HG02759 (cell line): ENCODE results near the gene FBRSL1.
"Not testable (repeated sequence)": the region's sequence is repeated elsewhere in the genome, so short reads cannot be mapped to it uniquely, and the experiment has no call there.

Experiments used
- ATAC-seq: cut with Tn5 transposase; IDR thresholded peaks from one replicate; pipeline ENCODE4 v1.9.1; 2021; ENCODE audit warnings: mild to moderate bottlenecking, moderate library complexity; ENCODE audit not compliant: unreplicated experiment

FBRSL1 gene

GRCh38 chr12:132470397-132470796 lies 19.6 kb upstream of the FBRSL1 start:
- no peak for ATAC-seq

GRCh38 chr12:132471011-132471857 lies 18.7 kb upstream of the FBRSL1 start:
- ATAC-seq, result no peak

- ATAC-seq, result no peak
These were observed 18.1 kb upstream of the FBRSL1 start for GRCh38 chr12:132471858-132472255.

DNA sequence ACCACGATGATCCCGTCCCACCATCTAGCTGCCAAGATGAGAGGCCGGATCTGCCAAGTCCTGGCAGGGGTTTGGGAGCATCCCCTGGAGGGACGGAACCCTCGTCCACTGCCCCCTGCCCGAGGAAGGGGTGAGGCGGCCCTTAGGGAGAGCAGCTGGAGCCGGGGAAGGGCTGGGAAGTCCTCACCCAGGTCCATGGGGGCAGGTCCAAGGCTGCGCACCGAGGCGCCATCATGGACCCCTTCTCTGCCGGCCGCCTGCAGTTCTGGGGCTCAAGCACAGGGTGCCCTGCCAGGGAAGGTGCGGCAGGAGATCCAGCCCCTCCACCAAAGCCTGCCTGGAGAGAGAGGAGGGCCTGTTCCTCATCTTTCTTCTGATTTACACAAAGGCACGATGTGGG lies 17.6 kb upstream of the FBRSL1 start:
- ATAC-seq, result no peak

GRCh38 chr12:132474237-132474741 lies 15.7 kb upstream of the FBRSL1 start:
- ATAC-seq, result no peak

DNA sequence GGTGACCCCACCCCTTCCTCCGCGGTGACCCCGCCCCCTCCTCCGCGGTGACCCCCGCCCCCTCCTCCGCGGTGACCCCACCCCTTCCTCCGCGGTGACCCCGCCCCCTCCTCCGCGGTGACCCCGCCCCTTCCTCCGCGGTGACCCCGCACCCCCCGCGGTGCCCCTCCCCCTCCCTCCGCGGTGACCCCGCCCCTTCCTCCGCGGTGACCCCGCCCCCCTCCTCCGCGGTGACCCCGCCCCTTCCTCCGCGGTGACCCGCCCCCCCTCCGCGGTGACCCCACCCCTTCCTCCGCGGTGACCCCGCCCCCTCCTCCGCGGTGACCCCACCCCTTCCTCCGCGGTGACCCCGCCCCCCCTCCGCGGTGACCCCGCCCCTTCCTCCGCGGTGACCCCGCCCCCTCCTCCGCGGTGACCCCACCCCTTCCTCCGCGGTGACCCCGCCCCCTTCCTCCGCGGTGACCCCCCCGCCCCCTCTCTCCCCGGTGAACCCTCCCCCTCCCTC lies 15.1 kb upstream of the FBRSL1 start:
- not testable (repeated sequence) for ATAC-seq

DNA sequence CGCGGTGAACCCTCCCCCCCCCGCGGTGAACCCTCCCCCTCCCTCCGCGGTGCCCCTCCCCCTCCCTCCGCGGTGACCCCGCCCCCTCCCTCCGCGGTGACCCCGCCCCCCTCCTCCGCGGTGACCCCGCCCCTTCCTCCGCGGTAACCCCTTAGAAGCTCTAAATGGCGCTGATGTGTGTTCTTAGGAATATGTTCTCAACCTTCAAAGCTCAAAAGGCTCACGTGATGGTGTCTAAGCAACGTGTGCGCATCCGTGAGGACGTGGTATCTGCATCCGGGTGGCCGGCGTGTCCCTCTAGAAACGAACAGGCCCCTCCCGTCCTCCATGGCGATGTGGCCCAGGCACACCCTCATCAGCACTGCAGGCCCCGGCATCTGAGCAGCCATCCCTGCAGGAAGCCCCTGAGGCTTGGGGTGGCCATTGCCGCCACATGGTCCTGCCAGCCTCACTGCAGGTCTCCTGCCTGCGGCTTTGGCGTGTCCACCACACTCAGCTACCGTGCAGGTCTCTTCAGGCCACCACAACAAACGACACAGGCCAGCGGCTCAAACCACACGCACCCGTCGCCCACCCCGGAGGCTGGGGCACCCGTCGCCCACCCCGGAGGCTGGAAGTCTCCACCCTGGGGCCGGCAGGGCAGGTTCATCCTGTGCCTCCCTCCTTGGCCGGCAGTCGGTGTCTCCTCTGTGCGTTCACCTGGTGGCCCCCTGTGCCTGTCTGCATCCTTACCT lies 14.5 kb upstream of the FBRSL1 start:
- ATAC-seq, result no peak

GRCh38 chr12:132476038-132476414 lies 13.9 kb upstream of the FBRSL1 start:
- ATAC-seq, result no peak

GRCh38 chr12:132476421-132476820 lies 13.5 kb upstream of the FBRSL1 start:
- no peak for ATAC-seq

- no peak for ATAC-seq
These were observed 12.8 kb upstream of the FBRSL1 start for GRCh38 chr12:132477017-132477702.

- ATAC-seq, result no peak
These were observed 12.1 kb upstream of the FBRSL1 start for GRCh38 chr12:132477703-132478432.

GRCh38 chr12:132478433-132478803 lies 11.5 kb upstream of the FBRSL1 start:
- no peak for ATAC-seq

- ATAC-seq, result no peak
These were observed 11.1 kb upstream of the FBRSL1 start for GRCh38 chr12:132478845-132479244.

DNA sequence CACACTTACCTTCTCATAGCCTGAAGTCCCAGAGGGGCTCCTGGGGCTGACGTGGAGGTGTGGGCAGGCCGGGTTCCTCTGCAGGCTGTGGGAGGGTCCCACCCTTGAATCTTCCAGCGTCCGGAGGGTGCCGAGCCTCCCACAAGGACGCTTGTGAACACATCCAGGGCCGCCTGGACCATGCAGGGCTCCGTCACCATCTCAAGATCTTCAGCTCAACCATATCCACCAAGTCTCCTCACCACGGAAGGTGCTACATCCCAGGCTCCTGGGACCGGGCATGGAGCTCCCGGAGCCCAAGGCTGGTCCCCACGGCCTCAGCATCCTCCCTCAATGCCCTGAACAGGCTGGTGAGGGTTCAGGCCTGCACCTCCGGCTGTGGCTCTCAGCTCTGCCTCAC lies 10.7 kb upstream of the FBRSL1 start:
- no peak for ATAC-seq

- no peak for ATAC-seq
These were observed 9.9 kb upstream of the FBRSL1 start for GRCh38 chr12:132479938-132480622.

GRCh38 chr12:132480623-132481132 lies 9.3 kb upstream of the FBRSL1 start:
- ATAC-seq, result no peak

- no peak for ATAC-seq
These were observed 8.6 kb upstream of the FBRSL1 start for GRCh38 chr12:132481345-132481744.

DNA sequence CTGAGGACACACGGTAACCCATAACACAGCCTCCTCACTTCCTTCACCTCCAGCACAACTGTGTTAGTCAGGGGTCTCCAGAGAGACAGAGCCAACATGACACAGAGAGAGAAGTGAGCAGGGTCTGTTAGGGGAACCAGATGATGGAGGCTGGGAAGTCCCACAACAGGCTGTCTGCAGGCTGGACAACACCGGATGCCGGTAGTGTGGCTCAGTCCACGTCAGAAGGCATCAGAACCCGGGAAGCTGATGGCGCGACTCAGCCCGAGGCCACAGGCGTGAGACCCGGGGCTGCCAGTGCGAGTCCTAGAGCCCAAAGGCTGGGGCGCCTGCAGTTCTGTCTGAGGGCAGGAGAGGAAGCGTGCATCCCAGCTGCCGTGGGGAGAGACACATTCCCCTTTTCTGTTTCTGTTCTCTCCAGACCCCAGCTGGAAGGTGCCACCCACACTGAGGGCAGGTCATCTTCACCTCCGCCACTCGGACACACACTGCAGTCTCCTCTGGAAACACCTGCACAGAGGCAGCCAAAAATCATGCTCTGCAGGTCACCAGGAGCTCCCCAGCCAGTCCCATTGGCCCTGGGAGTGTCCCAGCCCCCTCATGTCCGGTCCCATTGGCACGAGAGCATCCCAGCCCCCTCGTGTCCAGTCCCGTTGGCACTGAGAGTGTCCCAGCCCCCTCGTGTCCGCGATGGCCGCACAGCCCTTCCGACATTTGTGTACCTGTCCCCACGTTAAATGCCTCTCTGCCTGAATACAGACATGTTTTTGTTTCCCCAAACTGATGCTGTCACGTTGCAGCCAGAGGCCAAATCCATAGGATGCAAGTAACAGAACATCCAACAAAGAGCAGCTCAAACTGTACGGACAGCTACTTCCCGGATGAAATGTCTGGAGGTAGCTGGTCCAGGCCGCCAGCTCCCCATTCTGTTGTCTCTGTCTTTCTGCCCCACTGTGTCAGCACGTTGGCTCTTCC lies 7.9 kb upstream of the FBRSL1 start:
- peak; percentile 45 for ATAC-seq

DNA sequence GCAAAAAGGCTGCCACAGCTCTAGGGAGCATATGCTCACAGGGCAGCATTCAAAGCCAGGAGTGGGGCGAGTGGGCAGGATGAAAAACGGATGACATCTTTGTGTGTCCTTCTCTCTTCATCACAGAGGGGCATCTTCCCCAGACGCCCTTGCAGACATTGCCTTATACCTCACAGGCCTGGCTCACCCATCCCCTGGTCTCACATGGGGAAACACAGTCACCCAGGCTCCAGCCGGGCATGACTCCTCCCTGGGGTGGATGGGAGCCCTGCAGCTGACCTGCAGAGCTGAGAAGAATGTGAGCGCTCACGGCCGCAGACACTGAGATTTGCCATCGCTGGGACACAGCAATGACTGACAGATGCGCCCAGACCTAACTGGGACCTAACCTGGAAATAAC lies 7.2 kb upstream of the FBRSL1 start:
- ATAC-seq, result no peak
